Activated CD4-positive, alpha-beta T cell treated with anti-CD3 and anti-CD28 coated beads, Interleukin-2, amount 50 U/mL, for 4 hours (primary cell): ENCODE results near the gene KRI1.
"Not testable (repeated sequence)": the region's sequence is repeated elsewhere in the genome, so short reads cannot be mapped to it uniquely, and the experiment has no call there.

Source experiments
- DNase-seq, 2 experiments: peaks; one replicate each; pipeline ENCODE4 v3.0.0-alpha.2; 2020

The KRI1 gene

DNA sequence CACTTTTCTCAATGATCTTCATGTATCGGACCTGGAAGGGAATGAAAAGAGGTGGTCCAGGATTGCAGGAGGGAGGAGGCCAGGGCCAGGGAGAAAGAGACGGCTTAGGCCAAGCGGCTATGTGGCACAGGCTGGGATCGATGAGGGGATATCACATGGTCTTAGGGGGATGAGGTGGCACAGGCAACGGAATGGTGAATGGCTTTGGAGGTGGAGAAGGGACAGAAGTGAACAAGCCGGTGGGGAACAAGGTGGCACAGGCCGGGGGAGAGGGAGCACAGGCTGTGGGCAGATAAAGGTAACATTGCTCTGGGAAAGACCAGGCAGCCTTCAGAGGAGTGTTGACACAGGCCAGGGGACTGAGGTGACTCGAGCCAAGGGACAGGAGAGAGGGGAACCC lies 8.7 kb upstream of the KRI1 start:
- no peak for DNase-seq

DNA sequence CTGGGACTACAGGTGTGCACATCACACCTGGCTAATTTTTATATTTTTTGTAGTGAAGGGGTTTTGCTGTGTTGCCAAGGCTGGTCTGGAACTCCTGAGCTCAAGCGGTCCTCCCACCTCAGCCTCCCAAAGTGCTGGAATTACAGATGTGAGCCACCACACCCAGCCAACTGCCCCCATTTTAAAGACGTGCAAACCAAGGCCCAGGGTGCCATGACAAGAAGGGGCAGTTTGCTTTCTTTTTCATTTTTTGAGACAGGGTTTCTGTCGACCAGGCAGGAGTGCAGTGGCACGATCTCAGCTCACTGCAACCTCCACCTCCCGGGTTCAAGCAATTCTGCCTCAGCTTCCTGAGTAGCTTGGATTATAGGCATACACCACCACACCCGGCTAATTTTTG lies 8.0 kb upstream of the KRI1 start:
- DNase-seq, result not testable (repeated sequence)

DNA sequence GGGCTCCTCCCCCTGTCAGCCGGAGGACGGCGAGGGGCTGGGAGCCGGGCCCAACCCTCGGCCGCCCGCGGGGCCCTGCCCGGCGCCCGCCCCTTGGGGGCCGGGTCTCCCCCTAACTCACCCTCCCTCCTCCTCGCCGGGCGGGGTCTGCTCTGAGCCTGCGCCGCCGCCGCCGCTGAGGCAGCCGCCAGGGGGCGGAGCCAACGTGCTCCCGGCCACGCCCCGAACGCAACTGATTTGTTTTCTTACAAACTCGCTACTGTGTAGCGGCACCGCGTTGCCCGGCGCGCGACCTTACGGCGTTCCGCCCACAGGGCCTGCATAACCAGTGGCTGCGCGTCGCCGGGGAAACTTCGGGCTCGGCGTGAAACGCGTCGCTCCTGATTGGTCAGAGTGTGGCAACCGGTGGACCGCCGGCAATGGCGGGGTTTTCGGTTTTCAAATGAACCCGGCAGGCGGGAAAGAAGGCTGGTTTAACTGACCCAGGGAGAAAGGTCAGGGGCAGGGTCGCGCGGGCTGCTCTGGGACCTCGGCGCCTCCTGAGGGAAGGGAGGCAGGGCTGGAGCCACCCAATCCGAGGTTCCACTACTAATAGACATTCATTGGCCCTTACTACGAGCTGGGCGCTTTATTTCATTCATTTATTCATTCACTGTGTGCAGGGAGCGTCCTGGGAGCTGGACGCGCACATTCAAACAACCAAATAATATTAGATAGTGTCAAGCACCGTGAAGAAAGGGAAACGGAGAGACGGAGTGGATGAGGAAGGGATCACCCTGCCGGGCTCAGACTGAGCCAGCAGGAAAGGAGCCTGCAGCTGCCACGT lies 3.2 kb upstream of the KRI1 start, which contains the start of gene CDKN2D:
Gene CDKN2D, minus strand, starts transcription at position 154 of the 826 bp plus-strand sequence. CDS start 326 bp downstream, outside the sequence.
- DNase-seq, result peak; percentile 99 to 100

DNA sequence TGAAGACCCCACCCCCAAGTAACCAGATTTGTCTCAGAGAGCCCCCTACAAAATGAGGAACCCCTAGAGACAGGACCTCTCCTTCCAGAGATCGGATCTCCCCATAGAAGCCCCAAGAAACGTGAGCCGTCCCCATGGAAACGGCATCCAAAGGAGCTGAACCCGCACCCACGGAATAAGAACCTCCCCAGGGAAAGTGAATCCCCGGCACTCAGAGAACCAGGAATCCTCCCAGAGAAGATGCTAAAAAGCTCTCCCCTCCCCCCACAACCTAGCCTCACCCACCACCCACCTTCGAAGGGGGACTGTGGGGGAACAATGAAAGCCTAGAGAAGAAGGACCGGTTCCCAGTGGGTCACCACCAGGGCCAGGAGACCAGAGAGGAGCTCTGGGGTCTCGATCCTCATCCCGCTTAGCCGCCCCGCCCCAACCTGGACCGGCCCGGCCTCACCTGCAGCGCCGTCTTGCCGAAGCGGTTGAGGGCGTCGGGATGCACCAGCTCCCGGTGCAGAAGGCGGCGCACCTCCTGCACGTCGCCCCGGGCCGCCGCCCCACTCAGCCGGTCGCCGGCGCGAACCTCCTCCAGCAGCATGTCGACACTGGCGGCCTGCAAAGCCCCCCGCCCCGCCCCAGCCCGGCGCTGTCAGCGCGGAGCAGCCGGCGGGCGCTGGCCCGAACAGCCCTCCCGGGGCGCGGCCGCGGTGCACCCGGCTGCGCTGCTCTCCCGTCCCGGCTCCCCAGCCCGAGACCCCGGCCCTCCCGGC lies 2.4 kb upstream of the KRI1 start:
- peak; percentile 39 to 46 for DNase-seq

DNA sequence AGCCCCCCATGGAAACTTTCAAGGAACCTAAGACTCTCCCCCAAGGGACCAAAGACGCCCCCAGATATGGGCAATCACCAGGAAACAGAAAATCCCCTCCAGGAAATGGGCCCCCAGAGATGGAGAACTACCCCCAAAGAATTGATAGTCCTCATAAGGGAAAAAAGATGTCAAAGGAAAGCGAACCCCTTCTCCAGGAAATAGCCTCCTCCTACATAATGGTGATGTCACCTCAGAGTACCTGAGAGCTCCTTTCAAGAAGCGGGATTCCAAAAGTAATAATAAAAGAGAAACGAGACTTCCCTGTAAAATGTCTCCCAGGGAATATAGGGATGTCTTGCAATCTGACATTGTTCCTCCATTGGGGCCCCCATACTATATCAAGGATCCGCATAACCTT lies 1.8 kb upstream of the KRI1 start:
- no peak for DNase-seq

DNA sequence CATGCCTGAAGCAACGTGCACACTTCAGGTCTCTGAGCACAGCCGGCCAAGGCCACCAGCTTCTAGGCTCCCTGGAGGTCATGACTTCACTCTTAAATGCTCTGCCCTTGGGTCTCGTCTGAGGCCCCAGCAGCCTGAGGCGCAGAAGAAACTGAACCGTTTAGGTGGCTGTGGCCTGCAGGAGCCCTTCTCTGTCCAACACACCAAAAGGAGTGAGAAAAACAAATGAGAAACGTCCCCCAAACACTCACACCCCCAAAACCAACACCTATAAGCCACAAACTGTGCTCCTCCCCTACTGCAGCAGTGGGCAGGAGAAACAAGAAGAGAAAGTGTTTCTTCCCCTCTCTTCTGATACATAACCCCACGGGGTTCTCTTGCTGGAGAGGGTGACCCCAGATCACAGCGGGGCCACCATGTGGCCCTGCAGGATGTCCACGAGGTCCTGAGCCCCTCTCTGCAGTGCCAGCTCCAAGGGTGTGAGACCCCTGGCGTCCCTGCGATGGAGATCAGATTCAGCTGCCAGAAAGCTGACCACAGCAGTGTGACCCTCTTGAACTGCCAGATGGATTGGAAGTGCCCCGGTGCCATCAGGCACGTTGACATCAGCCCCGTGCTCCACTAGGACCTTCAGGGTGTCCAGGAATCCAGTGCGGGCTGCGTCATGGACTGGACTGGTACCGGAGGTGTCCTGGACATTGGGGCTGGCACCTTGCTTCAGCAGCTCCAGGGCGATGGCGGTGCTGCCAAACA lies 1.0 kb upstream of the KRI1 start:
- peak in 1 of 2 experiments; percentile 12 for DNase-seq

DNA sequence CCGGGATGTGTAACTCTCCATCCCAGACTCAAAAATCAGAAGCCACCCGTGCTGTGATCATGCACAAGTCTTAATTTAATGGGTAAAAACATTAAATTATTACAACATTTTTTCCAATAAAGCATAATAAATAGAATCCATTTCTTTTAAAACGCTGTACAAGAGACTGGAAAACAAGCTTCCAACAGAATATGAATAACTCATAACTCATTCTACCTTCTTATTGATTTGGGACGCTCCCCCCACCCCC lies 523 bp upstream of the KRI1 start:
- no peak for DNase-seq

DNA sequence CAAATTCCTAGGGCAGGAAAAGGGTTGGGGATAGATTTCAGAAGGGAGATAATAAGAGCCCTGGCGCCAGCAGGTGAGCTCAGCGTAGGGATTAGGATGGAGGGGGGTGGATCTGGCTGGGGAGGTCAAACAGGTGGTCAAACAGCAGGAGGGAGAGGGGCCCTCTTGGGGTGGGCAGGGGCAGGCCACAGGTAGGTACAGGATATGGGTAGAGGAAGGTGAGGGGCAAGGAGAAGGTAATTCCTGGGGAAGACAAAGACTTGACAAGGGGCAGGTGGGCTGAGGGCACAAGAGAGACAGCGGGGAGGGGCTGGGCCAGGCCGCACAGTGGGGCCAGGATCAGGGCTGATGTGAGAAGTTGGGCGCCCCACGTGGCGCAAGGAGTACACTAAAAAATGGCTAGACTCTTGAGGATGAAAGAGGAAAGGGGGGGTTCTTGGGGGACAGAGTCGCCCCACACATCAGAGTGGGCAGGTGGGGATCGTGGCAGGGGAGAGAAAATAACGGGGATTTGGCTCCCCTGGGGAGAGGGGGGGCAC lies 713 bp downstream of the KRI1 start:
- peak; percentile 44 to 49 for DNase-seq

DNA sequence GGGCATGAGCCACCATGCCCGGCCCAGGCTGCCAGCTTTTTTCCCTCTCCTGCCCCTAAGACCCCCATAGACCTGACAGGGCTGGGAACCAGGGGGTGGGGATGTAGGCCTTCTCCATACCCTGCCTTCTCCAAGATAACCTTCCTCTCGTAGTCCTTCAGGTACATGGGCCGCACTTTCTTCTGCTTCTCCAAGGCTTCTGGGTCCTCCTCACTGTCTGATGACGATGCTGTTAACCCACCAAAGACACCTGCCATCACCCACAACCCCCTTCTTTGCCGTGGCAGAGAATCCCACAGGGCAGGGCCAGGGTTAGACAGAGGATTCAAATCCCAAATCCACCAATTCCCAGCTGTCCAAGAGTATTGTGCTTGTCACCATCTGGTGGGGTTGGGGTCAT lies 3.2 kb downstream of the KRI1 start:
- DNase-seq, result no peak

DNA sequence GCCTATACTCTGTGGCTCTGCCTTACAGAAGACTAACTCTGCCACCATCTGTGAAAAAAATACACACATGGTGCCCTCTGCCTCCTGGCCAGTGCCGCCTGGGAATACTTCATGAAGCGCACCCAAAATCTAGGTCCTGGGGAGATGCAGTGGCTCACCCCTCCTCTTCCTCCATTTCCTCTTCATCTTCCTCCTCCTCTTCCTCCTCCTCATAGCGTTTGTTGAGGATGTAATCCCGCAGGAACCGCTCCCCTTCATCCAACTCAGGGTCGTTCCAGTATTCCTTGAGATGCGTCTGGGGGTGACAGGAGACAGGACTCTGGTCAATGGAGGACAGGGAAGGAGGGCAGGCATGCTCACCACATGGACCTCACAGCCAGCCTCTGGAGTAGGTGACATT lies 5.7 kb downstream of the KRI1 start:
- no peak for DNase-seq

DNA sequence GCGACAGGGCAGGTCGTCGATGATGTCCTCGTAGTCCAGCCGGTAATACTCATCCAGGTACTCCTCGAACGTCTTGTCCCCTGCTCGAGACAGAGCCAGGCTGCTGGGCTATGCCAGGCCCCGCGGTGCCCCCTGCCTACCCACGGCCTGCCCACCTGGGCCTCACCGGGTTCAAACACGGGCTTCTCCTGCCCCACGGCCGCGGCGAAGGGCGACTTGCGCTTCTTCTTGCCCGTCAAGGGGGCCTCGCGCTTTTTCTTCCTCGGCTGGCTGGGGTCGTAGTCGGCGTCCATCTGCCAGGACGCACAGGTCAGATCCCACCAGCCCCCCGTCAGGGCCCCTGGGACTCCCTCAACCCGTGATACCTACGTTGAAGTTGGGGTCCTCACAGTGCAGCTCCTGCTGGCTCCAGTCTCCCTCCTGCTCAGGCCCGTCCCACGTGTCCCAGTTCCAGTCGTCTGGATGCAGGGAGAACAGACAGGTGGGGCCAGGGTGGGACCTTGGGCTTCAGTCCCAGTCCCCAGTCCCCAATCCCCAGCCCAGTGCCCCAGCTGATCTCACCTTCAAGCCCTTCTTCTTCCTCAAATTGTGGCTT lies 8.1 kb downstream of the KRI1 start:
- no peak for DNase-seq

DNA sequence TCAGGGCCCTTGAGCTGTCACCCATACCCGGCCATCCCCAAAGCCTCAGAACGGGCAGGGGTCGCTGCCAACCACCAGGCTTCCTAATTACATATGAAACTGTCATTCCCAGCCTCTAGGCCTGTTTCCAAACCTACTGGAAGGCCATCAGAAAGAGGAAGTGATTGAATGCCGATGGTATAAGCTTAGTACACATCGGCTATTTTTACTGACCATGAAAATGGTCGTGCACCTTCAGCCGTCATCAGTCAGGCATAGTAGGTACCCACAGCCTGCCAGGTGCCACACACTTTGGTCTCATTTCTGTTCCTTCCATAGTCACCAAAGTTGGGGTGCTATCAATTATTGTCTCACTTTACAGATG lies 10.2 kb downstream of the KRI1 start:
- no peak for DNase-seq

DNA sequence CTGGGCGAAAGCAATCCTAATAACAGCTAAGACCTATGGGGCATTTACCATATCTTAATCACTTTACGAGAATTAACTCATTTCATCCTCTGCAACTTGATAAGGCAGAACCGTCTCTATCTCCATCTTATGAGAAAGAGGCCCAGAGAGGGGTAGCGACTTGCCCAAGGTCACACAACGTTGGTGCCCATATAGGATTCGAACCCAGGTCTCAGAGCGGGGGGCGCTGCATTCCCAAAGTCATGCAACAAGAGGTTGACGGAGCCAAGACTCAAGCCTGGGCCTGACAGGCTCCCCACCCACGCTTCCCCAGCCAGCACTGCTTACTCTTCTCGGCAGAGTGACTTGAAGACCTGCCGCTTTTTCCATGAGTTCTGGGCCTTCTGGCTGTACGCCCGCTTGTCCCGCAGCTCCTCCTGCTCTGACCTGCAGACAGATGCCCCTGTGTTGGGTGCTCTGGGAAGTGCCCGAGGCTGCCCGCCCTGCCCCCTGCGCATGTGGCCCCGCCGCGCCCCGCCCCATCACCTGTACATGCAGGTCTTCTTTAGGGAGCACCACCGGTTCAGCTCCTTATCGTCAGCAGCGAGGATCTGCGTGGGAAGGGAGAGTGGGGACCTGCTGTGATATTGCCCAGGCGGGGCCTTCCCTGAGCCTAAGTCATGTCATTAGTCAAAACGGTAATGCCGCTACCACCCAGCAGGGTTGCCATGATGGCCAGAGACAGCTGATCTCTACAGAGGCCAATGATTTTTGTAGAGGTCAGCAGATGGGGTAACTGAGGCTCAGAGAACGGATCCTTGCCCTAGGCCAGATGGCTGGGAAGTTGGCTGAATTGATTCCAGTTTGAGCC lies 10.8 kb downstream of the KRI1 start:
- no peak for DNase-seq

DNA sequence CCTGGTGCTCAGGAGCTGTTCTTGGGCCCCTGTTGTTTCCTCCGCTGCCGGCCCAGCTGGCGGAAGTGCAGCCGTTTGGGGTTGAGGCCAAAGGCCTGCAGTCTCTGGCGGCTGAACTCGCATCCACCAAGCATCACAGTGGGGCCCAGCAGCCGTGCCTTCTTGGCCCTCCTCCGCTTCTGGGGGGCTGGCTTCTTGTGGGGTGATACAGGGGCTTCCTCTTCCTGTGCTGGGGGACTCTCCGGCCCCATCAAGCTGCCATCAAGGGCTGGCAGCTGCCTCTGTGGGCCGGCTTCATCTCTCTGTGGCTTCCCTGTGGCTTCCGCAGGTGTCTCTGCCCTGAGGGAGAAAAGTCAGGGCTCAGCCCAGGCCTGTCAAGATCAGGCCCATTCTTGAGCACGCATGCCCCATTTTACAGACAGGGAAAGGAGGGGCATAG lies 11.8 kb downstream of the KRI1 start:
- no peak for DNase-seq

DNA sequence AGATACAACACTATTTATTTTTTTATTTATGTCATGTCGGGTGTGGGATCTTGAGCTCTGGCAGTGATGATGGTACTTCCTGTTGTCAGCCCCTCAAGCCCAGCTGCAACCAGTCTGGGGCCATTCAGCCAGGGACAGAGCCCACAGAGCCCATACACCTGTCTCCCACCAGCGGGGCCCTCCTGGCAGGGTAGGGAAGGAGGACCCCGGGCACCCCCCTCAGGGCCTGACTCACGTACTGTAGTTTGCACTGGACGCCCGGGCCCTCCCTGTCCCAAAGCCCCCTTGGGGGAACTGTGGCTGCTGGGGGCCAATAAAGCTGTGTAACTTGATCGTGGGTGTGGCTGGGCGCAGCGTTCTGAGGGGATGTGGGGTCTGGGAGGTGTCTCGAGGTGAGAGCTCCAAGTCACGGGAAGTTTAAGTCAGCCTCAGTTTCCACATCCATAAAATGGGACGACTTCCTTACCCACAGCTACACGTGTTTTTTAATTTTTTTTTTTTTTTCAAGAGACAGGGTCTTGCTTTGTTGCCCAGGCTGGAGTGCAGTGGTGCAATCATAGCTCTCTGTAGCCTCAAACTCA lies 12.6 kb downstream of the KRI1 start:
- DNase-seq, result no peak

DNA sequence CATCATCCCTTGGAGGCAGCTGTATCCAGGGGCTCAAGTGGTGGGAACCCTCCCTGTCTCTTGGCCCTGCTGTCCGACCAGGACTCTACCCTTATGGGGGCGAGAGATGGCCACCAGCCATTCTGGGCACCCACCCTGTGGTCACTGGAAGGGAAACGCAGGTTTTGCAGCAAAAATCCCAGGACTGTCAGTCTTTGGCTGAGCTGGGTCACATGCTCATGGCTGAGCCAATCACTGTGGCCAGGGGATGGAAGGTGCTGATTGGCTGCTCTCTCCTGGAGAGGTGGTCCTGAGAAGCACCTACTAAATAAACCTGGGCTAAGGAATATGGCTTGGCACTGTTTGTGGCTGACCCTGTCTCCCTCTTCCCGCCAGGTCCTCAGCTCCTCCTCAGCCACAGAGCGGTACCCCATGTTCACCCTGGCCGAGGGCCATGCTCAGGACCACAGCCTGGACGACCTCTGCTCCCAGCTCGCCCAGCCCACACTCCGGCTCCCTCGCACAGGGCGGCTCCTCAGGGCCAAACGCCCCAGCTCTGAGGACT lies 13.2 kb downstream of the KRI1 start:
- no peak for DNase-seq

DNA sequence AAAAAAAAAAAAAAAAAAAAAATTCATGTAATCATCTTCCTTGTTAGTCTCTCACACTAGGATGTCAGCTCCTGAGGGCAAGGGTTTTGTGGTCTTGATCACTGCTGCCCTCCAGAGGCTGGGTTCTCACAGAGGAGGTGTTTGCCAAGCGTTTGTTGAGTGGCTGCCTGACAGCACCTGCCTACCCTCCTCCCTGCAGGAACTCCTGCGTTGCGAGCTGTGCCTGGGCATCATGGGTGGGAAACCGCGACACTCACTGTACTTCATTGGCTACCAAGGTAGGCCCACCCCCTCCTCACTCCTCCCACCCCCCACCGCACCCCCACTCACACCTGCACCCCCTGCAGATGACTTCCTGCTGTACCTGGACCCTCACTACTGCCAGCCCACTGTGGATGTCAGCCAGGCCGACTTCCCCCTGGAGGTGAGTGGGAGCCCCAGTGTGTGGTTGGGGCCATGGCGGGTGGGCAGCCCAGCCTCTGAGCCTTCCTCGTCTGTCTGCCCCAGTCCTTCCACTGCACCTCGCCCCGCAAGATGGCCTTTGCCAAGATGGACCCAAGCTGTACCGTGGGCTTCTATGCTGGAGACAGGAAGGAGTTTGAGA lies 14.0 kb downstream of the KRI1 start:
- no peak for DNase-seq

DNA sequence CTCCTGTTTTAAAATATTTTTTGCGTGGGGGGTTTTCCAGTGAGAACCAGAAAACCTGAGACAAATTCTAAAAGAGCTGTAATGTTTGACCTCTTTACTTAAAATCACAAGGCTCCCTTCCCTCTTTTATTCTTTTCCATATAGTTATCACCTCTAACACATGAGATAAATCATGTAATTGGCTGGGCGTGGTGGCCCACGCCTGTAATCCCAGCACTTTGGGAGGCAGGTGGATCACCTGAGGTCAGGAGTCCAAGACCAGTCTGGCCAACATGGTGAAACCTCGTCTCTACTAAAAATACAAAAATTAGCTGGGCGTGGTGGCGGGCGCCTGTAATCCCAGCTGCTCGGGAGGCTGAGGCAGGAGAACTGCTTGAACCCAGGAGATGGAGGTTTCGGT lies 14.8 kb downstream of the KRI1 start:
- not testable (repeated sequence) for DNase-seq

DNA sequence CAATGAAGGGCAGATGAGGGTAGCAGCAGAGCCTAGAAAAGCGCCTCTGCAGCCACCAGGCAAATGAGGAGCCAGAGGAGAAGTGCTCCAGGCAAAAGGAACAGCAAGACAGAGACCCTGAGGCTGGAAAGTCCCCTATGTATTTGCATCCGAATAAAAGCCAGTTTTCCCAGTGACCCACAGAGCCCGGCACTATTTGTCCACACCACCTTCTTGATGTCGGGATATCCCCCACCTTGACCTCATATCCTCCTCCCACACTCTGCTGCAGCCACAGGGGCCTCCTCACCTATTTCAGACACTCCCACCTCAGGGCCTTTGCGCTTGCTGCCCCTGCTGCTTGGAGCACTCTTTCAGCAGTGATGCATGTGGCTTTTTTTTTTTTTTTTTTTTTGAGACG lies 15.5 kb downstream of the KRI1 start:
- no peak for DNase-seq

DNA sequence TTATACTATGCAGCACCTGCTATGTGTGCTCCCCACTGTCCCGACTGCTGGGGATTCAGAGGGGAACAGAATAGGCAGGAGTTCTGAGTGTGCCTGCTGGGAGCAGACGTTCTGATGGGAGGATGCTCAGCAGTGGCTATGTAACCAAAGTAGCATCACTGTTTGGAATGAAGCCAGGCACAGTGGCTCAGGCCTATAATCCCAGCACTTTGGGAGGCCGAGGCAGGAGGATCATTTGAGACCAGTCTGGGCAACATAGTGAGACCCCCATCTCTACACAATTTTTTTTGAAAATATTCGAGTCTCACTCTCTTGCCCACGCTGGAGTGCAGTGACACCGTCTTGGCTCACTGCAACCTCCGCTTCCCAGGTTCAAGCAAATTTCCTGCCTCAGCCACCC lies 16.1 kb downstream of the KRI1 start:
- DNase-seq, result no peak

DNA sequence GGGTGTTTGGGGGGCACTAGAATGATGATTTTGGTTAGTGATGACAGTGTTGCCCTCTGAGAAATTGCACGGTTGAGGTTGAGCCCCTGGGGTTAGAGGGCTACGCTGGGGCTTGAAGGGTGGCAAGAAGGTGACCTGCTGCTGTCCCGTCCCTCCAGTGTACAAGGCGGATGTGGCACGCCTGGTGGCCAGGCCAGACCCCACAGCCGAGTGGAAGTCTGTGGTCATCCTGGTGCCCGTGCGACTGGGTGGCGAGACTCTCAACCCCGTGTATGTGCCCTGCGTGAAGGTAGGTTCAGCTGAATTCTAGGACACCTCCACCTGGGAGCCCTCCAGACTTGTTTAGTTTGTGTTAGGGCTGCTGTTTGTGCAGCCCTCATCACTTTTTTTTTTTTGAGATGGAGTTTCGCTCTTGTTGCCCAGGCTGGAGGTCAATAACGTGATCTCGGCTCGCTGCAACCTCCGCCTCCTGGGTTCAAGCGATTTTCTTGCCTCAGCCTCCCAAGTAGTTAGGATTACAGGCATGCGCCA lies 17.0 kb downstream of the KRI1 start:
- DNase-seq, result no peak
